ENCODE measurements around the gene TRPM1. TPM values are rescaled to one million over a fixed set of nuclear protein-coding genes. Genes with fewer than 3 reads are reported as not detected.

TRPM1 gene
- total RNA-seq, 6 experiments from 2014 or later = 0.03 to 0.18 (median 0.17) TPM; not detected in 3

GRCh38 chr15:30999729-31000128 lies 101.8 kb downstream of the TRPM1 start:
- H3K27me3 Mint-ChIP-seq (ENCODE audit: insufficient read depth) = peaks cover 1% of the 10 kb centered on the region
- no peak for DNase-seq
- no peak for TF ChIP-seq CTCF (IDR thresholded peaks at IDR 0.05)
- H3K4me3 Mint-ChIP-seq = no peak overlapping the region
- no peak overlapping the region for H3K27ac Mint-ChIP-seq
- no peaks in the 10 kb centered on the region for H3K9me3 Mint-ChIP-seq
- no peaks in the 10 kb centered on the region for H3K36me3 Mint-ChIP-seq (ENCODE audit: low read depth)
- H3K4me1 Mint-ChIP-seq (ENCODE audit: low read depth) = peaks cover 25% of the 10 kb centered on the region

- Mint-ChIP-seq H3K27me3 (ENCODE audit: insufficient read depth) (peaks cover 1% of the 10 kb centered on the region), H3K36me3 (ENCODE audit: low read depth) (no peaks in the 10 kb centered on the region), H3K4me1 (ENCODE audit: low read depth) (peaks cover 25% of the 10 kb centered on the region), H3K4me3 (no peak overlapping the region), H3K27ac (no peak overlapping the region), H3K9me3 (no peaks in the 10 kb centered on the region)
- DNase-seq = no peak
- TF ChIP-seq CTCF (IDR thresholded peaks at IDR 0.05) = no peak
These were observed 104.3 kb downstream of the TRPM1 start for GRCh38 chr15:30997270-30997669.

- no peak for TF ChIP-seq CTCF (IDR thresholded peaks at IDR 0.05)
- peaks cover 32% of the 10 kb centered on the region for H3K4me1 Mint-ChIP-seq (ENCODE audit: low read depth)
- H3K36me3 Mint-ChIP-seq (ENCODE audit: low read depth) = peaks cover 23% of the 10 kb centered on the region
- H3K27me3 Mint-ChIP-seq (ENCODE audit: insufficient read depth) = peaks cover 1% of the 10 kb centered on the region
- no peaks in the 10 kb centered on the region for H3K9me3 Mint-ChIP-seq
- H3K27ac Mint-ChIP-seq = peak overlapping the region; percentile 83
- H3K4me3 Mint-ChIP-seq = peak overlapping the region; percentile 89
- DNase-seq = no peak
These were observed 109.2 kb downstream of the TRPM1 start for GRCh38 chr15:30992249-30992864.

GRCh38 chr15:30991255-30992235 lies 110.0 kb downstream of the TRPM1 start, which contains the start of gene MTMR10:
Gene MTMR10 (minus strand): TSS chr15:30991628. CDS start chr15:30991506, 122 bp downstream.
- no peak for TF ChIP-seq CTCF (IDR thresholded peaks at IDR 0.05)
- H3K9me3 Mint-ChIP-seq = no peaks in the 10 kb centered on the region
- peaks cover 23% of the 10 kb centered on the region for H3K36me3 Mint-ChIP-seq (ENCODE audit: low read depth)
- peak within 1 kb of the TSS; percentile 93 for H3K27ac Mint-ChIP-seq
- peaks cover 1% of the 10 kb centered on the region for H3K27me3 Mint-ChIP-seq (ENCODE audit: insufficient read depth)
- peak within 1 kb of the TSS; percentile 96 for H3K4me3 Mint-ChIP-seq
- peak; percentile 45 for DNase-seq
- H3K4me1 Mint-ChIP-seq (ENCODE audit: low read depth) = peaks cover 38% of the 10 kb centered on the region

GRCh38 chr15:30990446-30991254 lies 110.9 kb downstream of the TRPM1 start:
- no peaks in the 10 kb centered on the region for H3K9me3 Mint-ChIP-seq
- peak overlapping the region; percentile 93 for H3K27ac Mint-ChIP-seq
- H3K27me3 Mint-ChIP-seq (ENCODE audit: insufficient read depth) = no peaks in the 10 kb centered on the region; the same call in 1 of the 2 replicates
- no peak for TF ChIP-seq CTCF (IDR thresholded peaks at IDR 0.05)
- peak overlapping the region; percentile 96 for H3K4me3 Mint-ChIP-seq
- no peak for DNase-seq
- H3K4me1 Mint-ChIP-seq (ENCODE audit: low read depth) = peaks cover 43% of the 10 kb centered on the region
- H3K36me3 Mint-ChIP-seq (ENCODE audit: low read depth) = peaks cover 27% of the 10 kb centered on the region

Measured in HFFc6 (cell line).